ENCODE measurements around the gene MS4A1.

DNA sequence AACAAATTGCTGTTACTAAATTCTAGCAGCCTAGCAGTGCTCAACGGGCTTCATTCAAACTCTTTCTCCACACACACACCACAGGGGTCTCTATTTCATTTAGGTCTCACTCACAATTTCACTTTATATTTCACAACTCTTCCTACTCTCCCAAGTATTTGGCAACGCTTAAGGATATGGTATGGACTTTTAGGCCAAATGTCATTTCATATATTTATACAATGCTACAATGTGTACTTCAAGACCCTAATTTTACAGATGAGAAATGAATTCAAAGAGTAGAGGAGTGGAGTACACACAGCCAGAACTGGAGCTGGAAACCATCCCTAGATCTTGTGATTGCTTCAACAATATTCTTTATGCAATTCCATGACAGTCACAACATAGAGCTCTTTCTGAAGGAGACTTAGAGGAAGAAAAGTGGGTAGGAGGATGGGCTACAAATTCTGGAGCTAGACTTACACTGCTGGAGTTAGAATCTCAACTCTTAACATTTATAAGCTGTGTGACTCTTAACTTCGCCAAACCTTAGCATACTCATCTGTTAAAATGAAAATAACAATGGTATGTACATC, 57.1 kb downstream of the MS4A1 start:
- TF ChIP-seq, protein P1, sequence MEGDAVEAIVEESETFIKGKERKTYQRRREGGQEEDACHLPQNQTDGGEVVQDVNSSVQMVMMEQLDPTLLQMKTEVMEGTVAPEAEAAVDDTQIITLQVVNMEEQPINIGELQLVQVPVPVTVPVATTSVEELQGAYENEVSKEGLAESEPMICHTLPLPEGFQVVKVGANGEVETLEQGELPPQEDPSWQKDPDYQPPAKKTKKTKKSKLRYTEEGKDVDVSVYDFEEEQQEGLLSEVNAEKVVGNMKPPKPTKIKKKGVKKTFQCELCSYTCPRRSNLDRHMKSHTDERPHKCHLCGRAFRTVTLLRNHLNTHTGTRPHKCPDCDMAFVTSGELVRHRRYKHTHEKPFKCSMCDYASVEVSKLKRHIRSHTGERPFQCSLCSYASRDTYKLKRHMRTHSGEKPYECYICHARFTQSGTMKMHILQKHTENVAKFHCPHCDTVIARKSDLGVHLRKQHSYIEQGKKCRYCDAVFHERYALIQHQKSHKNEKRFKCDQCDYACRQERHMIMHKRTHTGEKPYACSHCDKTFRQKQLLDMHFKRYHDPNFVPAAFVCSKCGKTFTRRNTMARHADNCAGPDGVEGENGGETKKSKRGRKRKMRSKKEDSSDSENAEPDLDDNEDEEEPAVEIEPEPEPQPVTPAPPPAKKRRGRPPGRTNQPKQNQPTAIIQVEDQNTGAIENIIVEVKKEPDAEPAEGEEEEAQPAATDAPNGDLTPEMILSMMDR (IDR thresholded peaks at IDR 0.05 in 8 of 11, conservative IDR thresholded peaks at IDR 0.05 in 3 of 11), result no peak
- no peak for TF ChIP-seq POLR2A (IDR thresholded peaks at IDR 0.05)
- no peak for TF ChIP-seq POLR2AphosphoS5 (IDR thresholded peaks at IDR 0.05)
